OCI-LY7 (cell line): ENCODE data around the gene MGAT4C. TPM values are rescaled to one million over a fixed set of nuclear protein-coding genes. Genes with fewer than 3 reads are reported as not detected.

ENCODE experiments used
- BruUV-seq: library from RNA; stranded (reverse); fragments of 400-500 nt; replicated peaks from 2 replicates; lab custom pipeline; 2021; lab: Mats Ljungman, UMichigan
- CTCF ChIA-PET: fragments of 300-600 bp; sonication (Branson Sonifier 250); formaldehyde crosslinking; loops from one replicate; lab custom pipeline; 2022; ENCODE audit warnings: antibody characterized with exemption; ENCODE audit not compliant: unreplicated experiment; lab: Charles Lee
- POLR2A ChIA-PET: fragments of 300-600 bp; sonication (Branson Sonifier 250); formaldehyde crosslinking; loops from one replicate; lab custom pipeline; 2022; ENCODE audit warnings: antibody characterized with exemption; lab: Charles Lee
- DNase-seq: peaks from one replicate; pipeline ENCODE4 v3.0.0-alpha.2; 2015; ENCODE audit warnings: low spot score
- H2AFZ ChIP-seq: fragments of 200-600 bp; sonication (generic), shearing (Covaris generic); 2 replicates; pipeline ENCODE4 v1.6.1; 2014; ENCODE audit warnings: mild to moderate bottlenecking, antibody characterized with exemption, low read length, moderate library complexity
- H3K27ac ChIP-seq: fragments of 200-600 bp; sonication (generic); 2 replicates; pipeline ENCODE4 v1.5.1; 2014; ENCODE audit warnings: mixed run types, low read depth, mild to moderate bottlenecking, moderate library complexity, low read length, inconsistent platforms; ENCODE audit not compliant: poor library complexity, severe bottlenecking
- H3K36me3 ChIP-seq: fragments of 200-600 bp; sonication (generic); 2 replicates; pipeline ENCODE4 v1.6.1; 2014; ENCODE audit warnings: mild to moderate bottlenecking, antibody characterized with exemption, low read length, moderate library complexity, mixed read lengths; ENCODE audit not compliant: insufficient read depth
- H3K4me1 ChIP-seq: fragments of 200-600 bp; sonication (generic); 2 replicates; pipeline ENCODE4 v1.5.1; 2014; ENCODE audit warnings: mild to moderate bottlenecking, low read length; ENCODE audit not compliant: insufficient read depth, poor library complexity, severe bottlenecking
- H3K4me2 ChIP-seq: fragments of 200-600 bp; sonication (generic); 2 replicates; pipeline ENCODE4 v1.6.1; 2014; ENCODE audit warnings: mild to moderate bottlenecking, low read length
- H3K4me3 ChIP-seq: fragments of 200-600 bp; sonication (generic); 2 replicates; pipeline ENCODE4 v1.5.1; 2014; ENCODE audit warnings: mild to moderate bottlenecking, low read depth, low read length; ENCODE audit not compliant: poor library complexity, severe bottlenecking
- H3K79me2 ChIP-seq: fragments of 200-600 bp; sonication (generic); 2 replicates; pipeline ENCODE4 v1.6.1; 2016; ENCODE audit warnings: low read depth, mild to moderate bottlenecking, low read length, moderate library complexity, mixed read lengths; ENCODE audit not compliant: insufficient read depth
- H3K9me2 ChIP-seq: fragments of 200-600 bp; sonication (generic); 2 replicates; pipeline ENCODE4 v1.6.1; 2016; ENCODE audit warnings: mild to moderate bottlenecking, low read length, mixed read lengths; ENCODE audit not compliant: insufficient read depth
- H3K9me3 ChIP-seq: fragments of 200-600 bp; sonication (generic); 2 replicates; pipeline ENCODE4 v1.6.1; 2014; ENCODE audit warnings: mild to moderate bottlenecking, mixed run types, low read length, mixed read lengths
- H4K20me1 ChIP-seq: fragments of 200-600 bp; sonication (generic); 2 replicates; pipeline ENCODE4 v1.6.1; 2014; ENCODE audit warnings: mild to moderate bottlenecking, antibody characterized with exemption, low read length, moderate library complexity, mixed read lengths; ENCODE audit not compliant: insufficient read depth
- CTCF ChIP-seq: fragments of 200-600 bp; sonication (generic); conservative IDR thresholded peaks from 2 replicates; pipeline ENCODE4 v1.5.1; 2014; ENCODE audit warnings: mild to moderate bottlenecking, antibody characterized with exemption, low read length, moderate library complexity, mixed read lengths
- EZH2phosphoT487 ChIP-seq: fragments of 200-600 bp; sonication (generic); IDR thresholded peaks from 2 replicates; pipeline ENCODE4 v1.6.1; 2018; ENCODE audit warnings: low read depth, borderline replicate concordance, mild to moderate bottlenecking, mixed run types, antibody characterized with exemption, low read length, moderate library complexity, mixed read lengths
- intact Hi-C: fragments of 100-400 bp; cut with micrococcal nuclease; formaldehyde crosslinking; loops from one replicate; pipeline ENCODE4 v1.10.0; 2022; ENCODE audit not compliant: unreplicated experiment
- total RNA-seq, 2 experiments: library from RNA; depleted of rRNA in 1 of 2; stranded (reverse); fragments of >200 nt in 1 of 2; shearing (Covaris generic) in 1 of 2; gene quantifications; 2 replicates each; pipeline ENCODE4 v1.2.3, GENCODE V29; 2014 to 2022

MGAT4C gene
- total RNA-seq, 2 experiments from 2014 or later, result not detected

DNA sequence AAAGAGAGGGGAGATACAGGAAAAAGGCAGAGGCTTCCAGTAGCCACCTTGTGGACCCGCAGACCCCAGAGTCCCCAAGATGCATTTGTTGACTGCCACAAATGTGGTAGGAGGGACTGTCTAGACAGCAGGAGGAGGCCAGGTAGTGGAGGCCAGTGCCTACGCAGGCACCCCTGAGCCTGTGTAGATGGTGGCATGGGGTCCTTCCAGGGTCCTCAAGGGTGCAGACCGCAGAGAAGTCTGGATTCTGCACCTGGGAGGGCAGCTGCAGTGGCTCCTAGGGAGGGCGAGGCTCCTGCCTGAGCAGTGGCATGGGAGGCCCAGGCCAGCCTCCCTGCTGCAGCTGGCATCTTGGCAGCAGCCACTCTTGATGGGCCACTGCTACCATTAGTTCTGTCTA, 262.4 kb downstream of the MGAT4C start:
- Histone ChIP-seq H3K9me2 (no peaks in the 10 kb centered on the region), H3K36me3 (no peaks in the 10 kb centered on the region), H3K4me3 (no peak overlapping the region), H3K79me2 (no peaks in the 10 kb centered on the region), H3K4me1 (no peaks in the 10 kb centered on the region), H3K4me2 (no peak overlapping the region), H2AFZ (no peak overlapping the region), H3K27ac (no peak overlapping the region), H4K20me1 (no peaks in the 10 kb centered on the region), H3K9me3 (no peaks in the 10 kb centered on the region)
- ChIA-PET CTCF (no interaction called here), POLR2A (no interaction called here)
- intact Hi-C loops, result no loop called here
- DNase-seq, result no peak
- TF ChIP-seq EZH2phosphoT487, result no peak
- TF ChIP-seq CTCF, result no peak
- BruUV-seq, result no TSS peak

DNA sequence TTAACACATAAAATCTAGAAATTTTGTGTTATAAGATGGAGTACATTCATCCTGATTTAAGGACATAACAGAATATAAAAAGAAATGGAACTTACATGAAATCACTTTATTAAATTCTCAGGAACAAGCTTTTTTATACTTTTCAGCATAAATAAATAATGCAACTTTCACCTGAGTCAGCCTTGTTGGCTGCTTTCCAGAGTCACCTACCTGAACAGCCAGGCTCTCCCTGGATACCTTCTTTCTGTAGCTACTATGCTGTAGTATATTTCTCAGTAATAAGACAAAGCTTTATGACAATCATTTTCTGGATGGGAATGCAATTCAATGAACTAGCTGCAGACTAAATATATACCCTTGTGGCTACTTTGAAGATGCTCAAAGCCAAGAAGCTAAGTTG, 270.2 kb downstream of the MGAT4C start:
- no peak for DNase-seq
- Histone ChIP-seq H3K4me1 (no peaks in the 10 kb centered on the region), H3K36me3 (no peaks in the 10 kb centered on the region), H3K4me2 (no peak overlapping the region), H3K9me3 (no peaks in the 10 kb centered on the region), H2AFZ (no peak overlapping the region), H4K20me1 (no peaks in the 10 kb centered on the region), H3K27ac (no peak overlapping the region), H3K79me2 (no peaks in the 10 kb centered on the region), H3K9me2 (no peaks in the 10 kb centered on the region), H3K4me3 (no peak overlapping the region)
- CTCF ChIA-PET, result no interaction called here
- no peak for TF ChIP-seq CTCF
- TF ChIP-seq EZH2phosphoT487, result no peak
- intact Hi-C loops, result no loop called here
- POLR2A ChIA-PET, result interaction anchor here (0.6 kb wide), 1 partner anchor 1675 kb away, joined by 5 read pairs; no protein-coding TSS in a partner anchor
- BruUV-seq, result no TSS peak

DNA sequence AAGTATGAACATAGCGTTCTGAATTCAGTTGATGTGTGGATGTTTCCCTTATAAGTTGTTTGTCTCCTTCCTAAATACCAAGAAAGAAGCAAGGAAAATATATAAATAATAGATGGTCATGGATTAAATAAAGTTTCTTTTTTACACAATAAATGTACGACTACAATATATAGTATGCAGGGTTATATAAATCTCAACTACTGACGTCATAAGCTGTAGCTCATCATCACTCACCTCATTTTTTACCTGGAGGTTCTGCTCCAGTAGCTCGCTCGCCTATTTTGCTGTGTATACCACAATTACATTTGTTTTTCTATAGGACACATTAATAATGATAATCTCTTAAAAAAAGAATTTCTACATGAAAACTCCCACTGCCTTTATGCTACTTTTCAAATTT, 272.6 kb downstream of the MGAT4C start:
- Histone ChIP-seq H3K27ac (no peak overlapping the region), H3K4me1 (no peaks in the 10 kb centered on the region), H3K9me3 (no peaks in the 10 kb centered on the region), H3K4me3 (no peak overlapping the region), H3K79me2 (no peaks in the 10 kb centered on the region), H3K9me2 (no peaks in the 10 kb centered on the region), H2AFZ (no peak overlapping the region), H4K20me1 (no peaks in the 10 kb centered on the region), H3K4me2 (no peak overlapping the region), H3K36me3 (no peaks in the 10 kb centered on the region)
- no peak for DNase-seq
- no TSS peak for BruUV-seq
- no peak for TF ChIP-seq EZH2phosphoT487
- no peak for TF ChIP-seq CTCF
- ChIA-PET POLR2A (no interaction called here), CTCF (no interaction called here)
- intact Hi-C loops, result no loop called here
